ENCODE results near the gene MGAT1.

MGAT1 gene

GRCh38 chr5:180777475-180777874 is 25.1 kb downstream of the MGAT1 start:
- Histone ChIP-seq H3K4ac (ENCODE audit: low read depth, low read length) (no peak overlapping the region), H3K27me3 (ENCODE audit: insufficient read depth, low read length) (no peaks in the 10 kb centered on the region), H3K36me3 (ENCODE audit: control insufficient read depth in 1 of 2, insufficient read depth in 2 of 2, low read length in 2 of 2) (no peaks in the 10 kb centered on the region), H3K27ac (ENCODE audit: low read depth, low read length) (no peak overlapping the region), H3K4me3 (ENCODE audit: low read depth, low read length) (no peak overlapping the region), H2BK120ac (ENCODE audit: insufficient read depth, low read length, poor library complexity) (no peak overlapping the region), H4K91ac (ENCODE audit: low read depth, low read length) (no peak overlapping the region), H3K9me3 (ENCODE audit: insufficient read depth, low read depth, low read length) (peaks cover 1% of the 10 kb centered on the region), H3K9ac (ENCODE audit: low read length) (no peak overlapping the region), H3K79me1 (ENCODE audit: low read length) (no peaks in the 10 kb centered on the region), H3K18ac (ENCODE audit: low read length) (no peak overlapping the region), H3K4me2 (ENCODE audit: low read length) (no peak overlapping the region), H4K12ac (ENCODE audit: low read depth, low read length) (no peak overlapping the region), H4K8ac (ENCODE audit: low read depth, low read length) (no peak overlapping the region), H2BK5ac (ENCODE audit: low read depth, low read length, poor library complexity) (no peak overlapping the region), H3K23ac (ENCODE audit: low read length) (no peak overlapping the region), H3K79me2 (ENCODE audit: control insufficient read depth, insufficient read depth, low read length, poor library complexity) (no peaks in the 10 kb centered on the region), H2BK12ac (ENCODE audit: low read length) (no peak overlapping the region), H3K4me1 (ENCODE audit: control insufficient read depth in 1 of 2, insufficient read depth in 2 of 2, low read length in 2 of 2) (no peaks in the 10 kb centered on the region), H2AK5ac (ENCODE audit: low read length) (no peak overlapping the region), H3K14ac (ENCODE audit: low read length) (no peak overlapping the region), H2AFZ (ENCODE audit: insufficient read depth, low read length, poor library complexity) (no peak overlapping the region)
- WGBS (ENCODE audit: extremely low coverage, insufficient coverage, insufficient read length): no CpG with 5 or more reads among the region's 1 CpG
- DNase-seq: no peak

GRCh38 chr5:180776376-180776775 is 26.2 kb downstream of the MGAT1 start:
- Histone ChIP-seq H3K9ac (ENCODE audit: low read length) (no peak overlapping the region), H2AFZ (ENCODE audit: insufficient read depth, low read length, poor library complexity) (no peak overlapping the region), H3K36me3 (ENCODE audit: control insufficient read depth in 1 of 2, insufficient read depth in 2 of 2, low read length in 2 of 2) (no peaks in the 10 kb centered on the region), H3K23ac (ENCODE audit: low read length) (no peak overlapping the region), H3K4me2 (ENCODE audit: low read length) (no peak overlapping the region), H2BK12ac (ENCODE audit: low read length) (no peak overlapping the region), H2AK5ac (ENCODE audit: low read length) (no peak overlapping the region), H3K79me1 (ENCODE audit: low read length) (no peaks in the 10 kb centered on the region), H3K27me3 (ENCODE audit: insufficient read depth, low read length) (no peaks in the 10 kb centered on the region), H4K91ac (ENCODE audit: low read depth, low read length) (no peak overlapping the region), H3K14ac (ENCODE audit: low read length) (no peak overlapping the region), H3K79me2 (ENCODE audit: control insufficient read depth, insufficient read depth, low read length, poor library complexity) (no peaks in the 10 kb centered on the region), H3K4ac (ENCODE audit: low read depth, low read length) (no peak overlapping the region), H3K4me3 (ENCODE audit: low read depth, low read length) (no peak overlapping the region), H4K8ac (ENCODE audit: low read depth, low read length) (no peak overlapping the region), H3K4me1 (ENCODE audit: control insufficient read depth in 1 of 2, insufficient read depth in 2 of 2, low read length in 2 of 2) (no peaks in the 10 kb centered on the region), H4K12ac (ENCODE audit: low read depth, low read length) (no peak overlapping the region), H3K18ac (ENCODE audit: low read length) (no peak overlapping the region), H3K9me3 (ENCODE audit: insufficient read depth, low read depth, low read length) (peaks cover 4% of the 10 kb centered on the region), H2BK5ac (ENCODE audit: low read depth, low read length, poor library complexity) (no peak overlapping the region), H2BK120ac (ENCODE audit: insufficient read depth, low read length, poor library complexity) (no peak overlapping the region), H3K27ac (ENCODE audit: low read depth, low read length) (no peak overlapping the region)
- DNase-seq: no peak
- WGBS (ENCODE audit: extremely low coverage, insufficient coverage, insufficient read length): no CpG with 5 or more reads among the region's 1 CpG

GRCh38 chr5:180775624-180776023 is 27.0 kb downstream of the MGAT1 start:
- H4K12ac ChIP-seq (ENCODE audit: low read depth, low read length): no peak overlapping the region
- no peaks in the 10 kb centered on the region for H3K36me3 ChIP-seq (ENCODE audit: control insufficient read depth in 1 of 2, insufficient read depth in 2 of 2, low read length in 2 of 2)
- no peaks in the 10 kb centered on the region for H3K4me1 ChIP-seq (ENCODE audit: control insufficient read depth in 1 of 2, insufficient read depth in 2 of 2, low read length in 2 of 2)
- H3K4me2 ChIP-seq (ENCODE audit: low read length): no peak overlapping the region
- no peak overlapping the region for H3K9ac ChIP-seq (ENCODE audit: low read length)
- WGBS (ENCODE audit: extremely low coverage, insufficient coverage, insufficient read length): no CpG with 5 or more reads among the region's 7 CpGs
- H3K18ac ChIP-seq (ENCODE audit: low read length): no peak overlapping the region
- H3K4ac ChIP-seq (ENCODE audit: low read depth, low read length): no peak overlapping the region
- no peak overlapping the region for H2AFZ ChIP-seq (ENCODE audit: insufficient read depth, low read length, poor library complexity)
- H3K4me3 ChIP-seq (ENCODE audit: low read depth, low read length): no peak overlapping the region
- no peak overlapping the region for H4K91ac ChIP-seq (ENCODE audit: low read depth, low read length)
- H2BK12ac ChIP-seq (ENCODE audit: low read length): no peak overlapping the region
- H3K27me3 ChIP-seq (ENCODE audit: insufficient read depth, low read length): no peaks in the 10 kb centered on the region
- no peaks in the 10 kb centered on the region for H3K79me2 ChIP-seq (ENCODE audit: control insufficient read depth, insufficient read depth, low read length, poor library complexity)
- H3K23ac ChIP-seq (ENCODE audit: low read length): no peak overlapping the region
- H2BK5ac ChIP-seq (ENCODE audit: low read depth, low read length, poor library complexity): no peak overlapping the region
- H3K14ac ChIP-seq (ENCODE audit: low read length): no peak overlapping the region
- H3K9me3 ChIP-seq (ENCODE audit: insufficient read depth, low read depth, low read length): peaks cover 4% of the 10 kb centered on the region
- no peak overlapping the region for H4K8ac ChIP-seq (ENCODE audit: low read depth, low read length)
- DNase-seq: no peak
- no peaks in the 10 kb centered on the region for H3K79me1 ChIP-seq (ENCODE audit: low read length)
- H3K27ac ChIP-seq (ENCODE audit: low read depth, low read length): no peak overlapping the region
- H2BK120ac ChIP-seq (ENCODE audit: insufficient read depth, low read length, poor library complexity): no peak overlapping the region
- no peak overlapping the region for H2AK5ac ChIP-seq (ENCODE audit: low read length)

GRCh38 chr5:180771839-180772238 is 30.8 kb downstream of the MGAT1 start:
- H3K4me2 ChIP-seq (ENCODE audit: low read length): no peak overlapping the region
- no peak overlapping the region for H2BK12ac ChIP-seq (ENCODE audit: low read length)
- H3K23ac ChIP-seq (ENCODE audit: low read length): no peak overlapping the region
- H3K4me1 ChIP-seq (ENCODE audit: control insufficient read depth in 1 of 2, insufficient read depth in 2 of 2, low read length in 2 of 2): no peaks in the 10 kb centered on the region
- no peak overlapping the region for H4K91ac ChIP-seq (ENCODE audit: low read depth, low read length)
- H3K79me1 ChIP-seq (ENCODE audit: low read length): no peaks in the 10 kb centered on the region
- H3K14ac ChIP-seq (ENCODE audit: low read length): no peak overlapping the region
- no peaks in the 10 kb centered on the region for H3K27me3 ChIP-seq (ENCODE audit: insufficient read depth, low read length)
- H3K9ac ChIP-seq (ENCODE audit: low read length): no peak overlapping the region
- H4K8ac ChIP-seq (ENCODE audit: low read depth, low read length): no peak overlapping the region
- no peak overlapping the region for H2AFZ ChIP-seq (ENCODE audit: insufficient read depth, low read length, poor library complexity)
- H2BK120ac ChIP-seq (ENCODE audit: insufficient read depth, low read length, poor library complexity): no peak overlapping the region
- H3K79me2 ChIP-seq (ENCODE audit: control insufficient read depth, insufficient read depth, low read length, poor library complexity): no peaks in the 10 kb centered on the region
- no peak overlapping the region for H2AK5ac ChIP-seq (ENCODE audit: low read length)
- no peak overlapping the region for H3K4ac ChIP-seq (ENCODE audit: low read depth, low read length)
- no peak overlapping the region for H2BK5ac ChIP-seq (ENCODE audit: low read depth, low read length, poor library complexity)
- H3K36me3 ChIP-seq (ENCODE audit: control insufficient read depth in 1 of 2, insufficient read depth in 2 of 2, low read length in 2 of 2): no peaks in the 10 kb centered on the region
- H3K18ac ChIP-seq (ENCODE audit: low read length): no peak overlapping the region
- no peak overlapping the region for H3K4me3 ChIP-seq (ENCODE audit: low read depth, low read length)
- DNase-seq: no peak
- no peak overlapping the region for H3K27ac ChIP-seq (ENCODE audit: low read depth, low read length)
- H4K12ac ChIP-seq (ENCODE audit: low read depth, low read length): no peak overlapping the region
- H3K9me3 ChIP-seq (ENCODE audit: insufficient read depth, low read depth, low read length): peaks cover 4% of the 10 kb centered on the region

Measured in trophoblast cell (in vitro differentiated cells and primary cell).